NCI-H69 (cell line): ENCODE results near the gene NPS.

ENCODE experiments used
- DNase-seq: peaks from one replicate; lab custom pipeline; 2025; lab: John Stamatoyannopoulos, UW

NPS gene, protein sequence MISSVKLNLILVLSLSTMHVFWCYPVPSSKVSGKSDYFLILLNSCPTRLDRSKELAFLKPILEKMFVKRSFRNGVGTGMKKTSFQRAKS

DNA sequence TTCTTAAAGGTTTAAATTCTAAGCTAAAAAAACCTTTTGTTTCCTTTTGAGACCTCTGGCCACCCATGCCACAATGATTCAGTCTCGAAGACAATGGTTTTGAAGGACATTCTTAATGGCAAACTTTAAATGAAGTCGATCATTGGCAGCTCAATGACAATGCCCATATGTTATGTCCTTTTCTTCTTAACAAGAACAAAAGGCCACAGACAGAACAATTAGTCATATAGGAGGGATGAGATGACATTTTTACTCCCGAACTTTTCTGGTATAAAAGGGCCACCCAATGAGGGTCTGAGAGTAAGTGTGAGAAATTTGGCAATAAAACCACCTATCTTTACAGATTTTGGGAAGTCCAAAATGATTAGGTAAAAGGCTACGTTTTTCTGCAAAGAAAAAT is at the start of gene NPS:
TSS of gene NPS (plus strand) at position 301 of the 400 bp plus-strand sequence. CDS start at position 361, 60 bp downstream.
- no peak for DNase-seq

DNA sequence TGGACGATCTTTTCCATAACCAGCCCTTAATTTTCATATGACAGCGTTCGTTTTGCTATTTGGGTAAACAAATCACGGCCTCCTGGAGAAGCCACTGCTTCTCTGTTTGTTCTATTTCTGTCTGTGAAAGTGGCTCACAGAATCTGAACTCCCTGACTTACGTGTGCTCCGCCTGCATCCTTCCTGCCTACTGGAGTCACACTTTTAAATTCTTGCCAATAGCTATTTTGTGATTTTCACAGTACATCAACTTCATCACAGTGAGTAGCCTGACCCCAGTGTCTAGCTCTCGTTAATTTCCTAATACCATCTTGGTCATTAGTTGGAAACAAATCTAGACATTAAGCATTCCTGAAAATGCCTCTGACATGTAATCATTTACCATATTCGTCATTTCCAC is 49.0 kb upstream of the NPS start:
- DNase-seq = no peak

- no peak for DNase-seq
Measured at GRCh38 chr10:127506094-127506493, 43.0 kb upstream of the NPS start.

- no peak for DNase-seq
Measured at GRCh38 chr10:127522298-127522697, 26.8 kb upstream of the NPS start.

DNA sequence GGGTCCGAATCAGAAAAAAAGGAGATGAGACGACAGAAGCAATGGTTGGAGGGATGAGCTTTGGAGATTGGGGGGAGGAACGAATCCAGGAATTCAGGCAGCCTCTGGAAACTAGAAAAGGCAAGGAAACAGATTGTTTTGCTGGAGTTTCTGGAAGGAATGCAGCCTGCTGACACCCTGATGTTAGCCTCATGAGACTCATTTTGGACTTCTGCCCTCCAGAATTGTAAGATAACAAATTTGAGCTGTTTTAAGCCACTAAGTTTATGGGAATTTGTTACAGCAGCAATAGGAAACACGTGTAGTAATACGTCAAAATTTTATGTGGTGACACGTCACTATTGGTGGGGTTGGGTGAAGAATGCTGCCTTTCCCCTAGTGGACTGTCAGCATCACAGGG is 25.6 kb upstream of the NPS start:
- no peak for DNase-seq

GRCh38 chr10:127524229-127524628 is 24.9 kb upstream of the NPS start:
- DNase-seq = no peak

GRCh38 chr10:127524908-127525665 is 24.0 kb upstream of the NPS start:
- no peak for DNase-seq

DNA sequence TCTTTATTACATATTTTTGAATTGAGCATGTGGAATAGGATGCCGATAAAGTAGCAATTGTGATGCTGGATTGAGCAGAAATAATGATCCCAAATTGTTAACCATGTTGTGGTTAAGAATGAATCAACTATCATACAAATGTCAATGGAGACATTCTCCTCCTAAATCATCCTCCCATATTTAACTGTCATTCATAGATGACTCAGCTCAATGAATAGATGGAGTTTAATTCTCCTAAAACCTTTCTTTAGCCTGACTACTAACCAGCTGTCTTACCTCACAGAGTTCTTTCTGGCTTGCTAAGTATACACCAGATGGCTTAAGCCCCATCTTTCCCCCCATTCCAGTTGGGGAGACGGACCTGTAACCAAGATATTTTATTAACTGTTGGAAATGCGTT is 23.4 kb upstream of the NPS start:
- no peak for DNase-seq

DNA sequence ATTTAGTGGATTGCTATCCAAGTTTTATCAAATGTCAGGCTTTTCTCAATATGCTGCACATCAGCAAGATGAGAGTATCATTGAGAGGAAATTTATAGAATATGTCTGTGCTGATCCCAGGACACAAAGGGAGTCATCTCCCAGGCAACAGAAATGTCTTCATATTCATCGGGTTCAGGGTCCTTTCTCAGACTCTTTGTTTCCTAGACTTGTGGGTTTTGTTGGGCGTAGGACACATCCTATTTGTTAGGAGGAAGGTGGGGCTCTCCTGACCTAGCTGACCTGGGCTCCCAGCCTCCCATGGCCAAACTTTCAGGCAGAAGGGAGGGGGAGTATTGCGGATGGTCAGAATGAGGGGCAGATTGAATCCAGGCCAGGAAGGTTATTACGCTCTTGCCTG is 22.9 kb upstream of the NPS start:
- no peak for DNase-seq

GRCh38 chr10:127527320-127527719 is 21.8 kb upstream of the NPS start:
- no peak for DNase-seq

DNA sequence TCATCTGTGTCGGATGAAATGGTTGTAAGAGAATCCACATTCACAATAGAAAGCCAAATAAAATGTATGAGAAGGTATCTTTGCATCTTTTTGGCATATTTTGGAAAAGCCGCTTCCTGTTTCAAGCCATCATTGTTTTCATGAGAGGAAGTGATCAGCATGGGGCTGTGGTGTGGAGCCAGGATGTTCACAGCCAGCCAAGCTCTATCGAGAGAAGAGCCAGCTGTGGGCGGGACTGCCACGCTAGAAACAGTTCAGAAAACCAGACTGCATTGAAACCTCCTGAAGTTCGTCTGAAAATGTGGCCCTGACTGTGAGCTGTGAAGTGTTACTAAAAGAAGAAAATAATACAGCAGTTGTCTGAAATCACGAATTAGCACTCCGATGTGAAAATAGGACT is 21.2 kb upstream of the NPS start:
- DNase-seq = no peak

DNA sequence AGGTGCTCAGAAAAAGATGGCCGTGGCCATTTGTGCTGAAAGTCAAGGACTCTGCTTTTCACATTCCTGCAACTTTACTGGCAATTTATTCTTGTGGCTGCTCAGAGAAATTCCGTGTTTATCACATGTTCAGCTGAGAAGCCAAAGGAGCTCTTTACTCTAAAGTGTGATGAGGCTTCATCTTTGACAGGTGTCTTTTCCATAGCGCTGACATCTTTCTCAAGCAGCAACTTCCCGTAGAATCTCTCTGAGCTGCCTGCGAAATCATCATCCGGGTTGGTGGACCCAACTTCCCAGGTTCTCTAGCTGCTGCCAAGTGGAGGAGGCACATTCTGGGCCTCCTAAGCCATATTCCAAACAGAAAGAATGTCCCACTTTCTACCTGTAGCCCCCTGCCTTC is 16.9 kb upstream of the NPS start:
- no peak for DNase-seq

DNA sequence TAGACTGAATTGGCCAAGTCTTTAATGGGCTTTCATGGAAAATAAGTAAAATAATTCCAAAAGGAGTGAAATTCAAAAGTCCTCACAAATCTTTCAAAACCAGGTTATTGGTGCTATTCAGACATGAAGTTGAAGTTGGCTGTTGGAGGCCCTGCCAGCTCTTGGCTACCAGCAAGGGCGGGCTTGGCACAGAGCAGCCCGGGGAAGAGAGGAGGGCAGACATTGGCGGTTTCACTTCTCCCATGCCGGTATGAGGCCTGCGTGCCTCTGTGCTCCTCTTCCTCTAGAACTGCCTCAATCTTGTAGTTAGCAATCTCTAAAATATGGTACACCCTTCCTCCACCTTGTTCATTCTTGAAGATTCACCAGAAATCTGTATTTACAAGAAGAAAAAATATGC is 16.4 kb upstream of the NPS start:
- no peak for DNase-seq

DNA sequence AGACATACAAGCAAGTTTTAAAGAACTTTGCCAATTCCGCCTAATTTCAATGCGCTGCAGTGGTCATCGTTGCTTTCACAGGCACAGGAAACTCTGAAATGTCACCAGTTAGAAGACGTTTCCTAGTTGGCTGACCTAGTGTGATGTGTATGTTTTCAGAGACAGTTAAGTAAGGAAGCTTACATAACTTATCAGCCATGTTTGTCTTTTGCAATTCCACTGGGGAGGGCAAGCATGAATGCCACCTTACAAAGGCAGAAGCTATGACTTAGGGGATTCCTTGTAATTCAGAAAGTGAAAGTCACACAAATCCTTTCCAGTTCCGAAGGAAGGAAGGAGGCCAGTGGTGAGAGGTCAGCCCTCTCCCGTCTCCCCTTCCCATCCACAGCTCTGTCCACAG is 15.0 kb upstream of the NPS start:
- no peak for DNase-seq

- no peak for DNase-seq
Measured at GRCh38 chr10:127534496-127534895, 14.6 kb upstream of the NPS start.

GRCh38 chr10:127535802-127536515 is 13.2 kb upstream of the NPS start:
- no peak for DNase-seq

DNA sequence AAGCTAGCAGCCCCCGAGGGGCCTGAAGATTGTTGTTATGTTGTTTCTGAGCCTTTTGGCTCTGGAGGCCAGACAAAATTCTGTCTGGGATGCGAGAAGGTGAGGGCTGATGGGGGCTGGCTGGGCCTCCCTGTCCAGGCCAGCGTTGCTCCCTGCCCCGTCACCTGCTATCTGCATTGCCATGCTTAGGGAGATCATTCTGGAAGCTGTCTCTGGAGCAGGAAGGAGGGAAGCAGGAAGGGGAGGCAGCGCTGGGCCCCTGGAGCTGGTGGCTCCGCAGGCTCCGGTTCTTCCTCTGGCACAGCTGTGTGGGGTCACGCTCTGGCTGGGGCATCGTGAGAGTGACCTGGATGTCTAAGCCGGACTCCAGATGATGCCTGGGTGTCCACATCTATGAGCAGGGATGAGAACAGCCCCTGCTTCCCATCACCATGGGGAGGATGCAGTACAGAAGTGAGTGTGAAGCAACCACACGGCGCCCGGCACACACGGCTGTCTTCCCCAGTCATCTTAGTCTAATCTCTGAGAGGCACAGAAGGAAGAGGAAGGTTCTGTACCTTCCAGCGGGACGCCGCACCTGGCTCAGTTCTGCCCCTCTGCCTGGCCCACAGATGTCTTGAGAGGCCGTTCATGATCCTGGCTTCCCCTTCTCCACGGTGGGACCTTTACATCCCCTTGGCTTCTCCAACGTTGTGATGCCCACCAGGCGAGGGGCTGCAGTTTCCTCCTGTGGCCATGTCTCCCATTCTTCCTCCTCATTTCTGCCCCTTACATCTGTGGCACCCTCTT is 11.9 kb upstream of the NPS start:
- no peak for DNase-seq

DNA sequence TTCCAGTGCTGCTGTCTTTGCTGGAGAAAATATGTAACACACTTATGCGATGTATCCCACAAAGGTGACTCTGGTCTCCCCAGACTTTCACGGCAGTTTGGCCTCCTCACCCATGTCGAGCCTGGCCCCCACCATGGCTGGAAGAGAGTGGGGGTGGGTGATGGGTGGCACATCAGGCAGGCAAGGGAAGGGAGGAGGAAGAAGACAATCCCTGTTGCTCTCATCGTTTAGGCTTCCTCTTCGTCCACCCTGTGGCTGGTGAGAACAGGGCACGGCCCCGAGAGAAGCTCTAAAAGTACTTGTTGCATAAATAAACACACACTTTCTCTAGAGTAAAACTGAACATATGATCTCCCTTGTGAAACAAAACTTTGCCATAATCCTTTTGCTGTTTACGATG is 11.2 kb upstream of the NPS start:
- DNase-seq = no peak

DNA sequence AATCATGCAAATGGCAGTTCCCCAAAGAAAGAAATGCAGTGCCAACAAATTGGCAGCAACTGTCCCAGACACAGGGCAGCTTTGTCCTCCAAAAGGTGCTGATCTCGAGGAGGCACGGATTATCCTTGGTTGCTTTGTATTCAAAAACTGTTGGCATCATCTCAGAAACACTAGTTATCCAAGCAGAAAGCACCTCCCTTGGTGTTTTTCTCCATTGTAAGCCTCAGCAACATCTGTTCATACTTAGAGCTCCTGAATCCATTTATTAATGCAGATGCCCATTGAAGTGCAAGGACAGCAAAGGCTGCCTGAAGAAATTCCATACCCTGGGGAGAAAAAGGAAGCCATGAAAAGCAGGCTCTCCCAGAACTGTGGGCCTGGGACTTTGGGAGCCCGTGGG is 1.1 kb upstream of the NPS start:
- DNase-seq = no peak

DNA sequence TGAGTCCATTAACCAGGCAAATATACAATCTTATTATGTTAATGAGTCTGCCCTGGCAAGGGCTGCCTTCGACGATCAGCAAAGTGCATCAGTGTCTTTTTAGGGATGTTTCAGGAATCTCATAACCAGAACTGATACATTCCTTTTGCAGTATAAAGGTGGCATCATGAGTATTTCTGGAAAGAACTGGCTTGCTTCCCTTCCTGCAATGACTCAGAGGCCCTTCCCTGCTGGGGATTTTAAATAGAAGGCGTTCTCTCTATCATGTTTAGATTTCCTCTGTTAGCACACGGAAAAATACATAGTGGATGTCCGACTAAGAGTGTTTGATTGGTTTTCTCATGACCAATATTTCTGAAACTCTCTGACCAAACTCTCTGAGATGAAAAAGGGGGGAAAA is 1.8 kb downstream of the NPS start:
- DNase-seq = no peak

DNA sequence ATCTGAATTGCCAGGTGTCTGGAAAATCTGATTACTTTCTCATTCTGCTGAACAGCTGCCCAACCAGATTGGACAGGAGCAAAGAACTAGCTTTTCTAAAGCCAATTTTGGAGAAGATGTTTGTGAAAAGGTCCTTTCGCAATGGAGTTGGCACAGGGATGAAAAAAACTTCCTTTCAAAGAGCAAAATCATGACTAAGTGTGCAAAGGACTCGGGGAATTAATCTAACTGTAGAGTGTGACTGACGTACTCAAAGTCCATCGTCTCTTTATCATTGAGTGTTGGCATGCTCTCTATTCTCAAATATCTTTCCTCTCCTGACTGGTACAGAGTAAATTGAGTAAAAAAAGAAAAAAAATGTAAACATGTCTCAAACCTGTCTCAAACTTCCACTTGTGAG is 3.3 kb downstream of the NPS start:
- DNase-seq = no peak

DNA sequence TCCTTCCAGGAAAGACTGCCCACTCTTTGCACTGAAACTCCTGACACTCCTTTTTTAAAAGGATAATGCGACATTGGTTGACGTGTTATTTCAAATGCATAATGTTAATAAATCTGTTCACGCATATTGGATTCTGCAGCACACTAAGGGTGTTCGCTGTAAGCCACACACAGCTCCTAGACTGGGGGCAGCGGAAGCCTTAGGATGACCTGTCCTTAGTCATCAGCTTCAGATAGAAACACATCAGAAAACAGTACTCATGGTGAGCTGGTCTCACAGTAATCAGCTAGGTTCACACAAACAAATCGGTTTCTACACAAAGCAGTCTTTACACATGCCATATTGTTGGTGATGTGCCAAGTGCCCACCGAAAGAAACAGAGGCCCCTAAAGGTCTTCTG is 4.3 kb downstream of the NPS start:
- no peak for DNase-seq

- DNase-seq = no peak
Measured at GRCh38 chr10:127556916-127557315, 7.8 kb downstream of the NPS start.
